HepG2 (cell line): ENCODE data around the gene PRPSAP1. TPM values are rescaled to one million over a fixed set of nuclear protein-coding genes. Genes with fewer than 3 reads are reported as not detected.

Experiments
- ATM ChIP-seq: fragments of 450-650 bp; IDR thresholded peaks from 2 replicates; pipeline ENCODE4 v1.7.1; 2017; ENCODE audit warnings: mild to moderate bottlenecking, borderline replicate concordance
- DRAP1 ChIP-seq: IDR thresholded peaks from 2 replicates; pipeline ENCODE4 v1.6.1; 2016; ENCODE audit warnings: missing genetic modification reagents, missing compliant biosample characterization
- FOXA1 ChIP-seq, 2 experiments: fragments of 450-650 bp in 1 of 2; sonication (generic) in 1 of 2; formaldehyde crosslinking in 1 of 2; IDR thresholded peaks; 2 replicates each; pipeline versions ENCODE4 v1.4.0 to v1.6.1; 2016 to 2020; ENCODE audit warnings: missing genetic modification reagents in 1 of 2
- GABPA ChIP-seq, 2 experiments: IDR thresholded peaks; 2 replicates each; pipeline ENCODE4 v1.6.1; 2011 to 2016; ENCODE audit warnings: low read depth in 2 of 2, low read length in 1 of 2, missing biosample characterization in 1 of 2, missing genetic modification characterization in 1 of 2
- HNF1B ChIP-seq: sonication (generic); formaldehyde crosslinking; IDR thresholded peaks from 2 replicates; pipeline ENCODE4 v1.5.1; 2020; ENCODE audit warnings: mild to moderate bottlenecking, moderate library complexity, missing genetic modification reagents
- KLF6 ChIP-seq: IDR thresholded peaks from 2 replicates; pipeline ENCODE4 v1.8.0; 2016; ENCODE audit warnings: missing biosample characterization, missing genetic modification reagents
- NKX3-1 ChIP-seq: sonication (generic); formaldehyde crosslinking; IDR thresholded peaks from 2 replicates; pipeline ENCODE4 v1.5.0; 2020; ENCODE audit warnings: missing genetic modification reagents
- NR2F6 ChIP-seq, 2 experiments: IDR thresholded peaks; 2 replicates each; pipeline ENCODE4 v1.6.1; 2016; ENCODE audit warnings: antibody characterized with exemption in 1 of 2, mild to moderate bottlenecking in 1 of 2
- SIX4 ChIP-seq: sonication (generic); formaldehyde crosslinking; IDR thresholded peaks from 2 replicates; pipeline ENCODE4 v1.4.0; 2020; ENCODE audit warnings: missing genetic modification reagents
- SMC3 ChIP-seq: IDR thresholded peaks from 2 replicates; pipeline ENCODE4 v1.6.1; 2011; ENCODE audit warnings: low read length, improper control_type of control experiment
- SP4 ChIP-seq: sonication (generic); formaldehyde crosslinking; IDR thresholded peaks from 2 replicates; pipeline ENCODE4 v1.8.1; 2023; ENCODE audit warnings: mild to moderate bottlenecking, missing genetic modification reagents
- SRSF4 ChIP-seq: fragments of 200-400 bp; formaldehyde crosslinking; IDR thresholded peaks from one replicate; pipeline ENCODE4 v1.6.1; 2018; ENCODE audit warnings: mild to moderate bottlenecking, low read depth, low read length, moderate library complexity; ENCODE audit not compliant: poor library complexity, severe bottlenecking
- TRIM22 ChIP-seq: fragments of 450-650 bp; IDR thresholded peaks from 2 replicates; pipeline ENCODE4 v1.6.1; 2017
- YEATS2 ChIP-seq: sonication (generic); formaldehyde crosslinking; IDR thresholded peaks from 2 replicates; pipeline ENCODE4 v1.4.0; 2020; ENCODE audit warnings: missing genetic modification reagents, borderline replicate concordance
- ZBTB10 ChIP-seq: sonication (generic); formaldehyde crosslinking; IDR thresholded peaks from 2 replicates; pipeline ENCODE4 v1.4.0; 2020; ENCODE audit warnings: missing genetic modification reagents, borderline replicate concordance
- ZBTB43 ChIP-seq: sonication (generic); formaldehyde crosslinking; conservative IDR thresholded peaks from 2 replicates; pipeline ENCODE4 v1.4.0; 2020; ENCODE audit warnings: missing genetic modification reagents
- ZMYM3 ChIP-seq: sonication (generic); formaldehyde crosslinking; IDR thresholded peaks from 2 replicates; pipeline ENCODE4 v1.5.1; 2020; ENCODE audit warnings: mild to moderate bottlenecking, missing genetic modification reagents
- ZNF33B ChIP-seq: sonication (generic); formaldehyde crosslinking; IDR thresholded peaks from 2 replicates; pipeline ENCODE4 v1.5.1; 2020; ENCODE audit warnings: mild to moderate bottlenecking, missing genetic modification reagents
- ZNF761 ChIP-seq: sonication (generic); formaldehyde crosslinking; conservative IDR thresholded peaks from 2 replicates; pipeline ENCODE4 v1.4.0; 2020; ENCODE audit warnings: mild to moderate bottlenecking, missing genetic modification reagents
- ZNF839 ChIP-seq: sonication (generic); formaldehyde crosslinking; IDR thresholded peaks from 2 replicates; pipeline ENCODE4 v1.4.0; 2020; ENCODE audit warnings: missing genetic modification reagents, mild to moderate bottlenecking, borderline replicate concordance
- polyA plus RNA-seq, 8 experiments: library from polyadenylated mRNA; depleted of rRNA in 3 of 8; stranded (reverse) in 7 of 8; unstranded in 1 of 8; fragments of >200 nt; fragmentation: Illumina TruSeq in 4 of 8; extraction: Trizol in 4 of 8; gene quantifications; 2 replicates each; pipeline versions ENCODE4 v1.2.1 to v1.2.3, GENCODE V29; 2011 to 2016; ENCODE audit warnings: low read depth in 4 of 8, missing spikeins in 1 of 8, mixed read lengths in 1 of 8; ENCODE audit not compliant: insufficient read depth in 1 of 8
- total RNA-seq, 5 experiments: library from RNA; depleted of rRNA; stranded (reverse); fragments of >200 nt; fragmentation: Illumina TruSeq; extraction: Trizol; gene quantifications; 2 replicates each; pipeline ENCODE4 v1.2.3, GENCODE V29; 2016; ENCODE audit warnings: low read depth in 1 of 5

PRPSAP1 gene
- total and polyA plus RNA-seq, 2 of the 13 experiments (the other 11 are each of a cell fraction or from before 2014, with no cell fraction given): 91.1 to 314 TPM

- TF ChIP-seq HNF1B (no peak), SMC3 (no peak), ZNF33B (CRISPR knock-in tag) (peak; percentile 46; the same call in 1 of the 2 replicates), NR2F6 (IDR thresholded peaks at IDR 0.05) (no peak), NR2F6 (CRISPR knock-in tag; IDR thresholded peaks at IDR 0.05) (peak; percentile 64; the same call in 1 of the 2 replicates), ZNF839 (CRISPR knock-in tag) (no peak), ZBTB43 (peak; percentile 45), SIX4 (CRISPR knock-in tag) (peak; percentile 20; the same call in 1 of the 2 replicates), NKX3-1 (CRISPR knock-in tag) (no peak; the same call in 1 of the 2 replicates), KLF6 (CRISPR knock-in tag) (0 out of 2 replicates have a peak, but pooled peaks have one; percentile 73), FOXA1 (IDR thresholded peaks at IDR 0.05) (no peak), FOXA1 (CRISPR knock-in tag; IDR thresholded peaks at IDR 0.05) (no peak), ZBTB10 (0 out of 2 replicates have a peak, but pooled peaks have one; percentile 7), TRIM22 (no peak), YEATS2 (CRISPR knock-in tag) (no peak), ZNF761 (CRISPR knock-in tag) (no peak), ATM (no peak), SRSF4 (peak; percentile 88), ZMYM3 (CRISPR knock-in tag) (no peak), SP4 (no peak), GABPA (IDR thresholded peaks at IDR 0.05; ENCODE audit: low read depth, low read length) (no peak), GABPA (CRISPR knock-in tag; IDR thresholded peaks at IDR 0.05; ENCODE audit: low read depth) (no peak), DRAP1 (CRISPR knock-in tag) (peak; percentile 4; the same call in 1 of the 2 replicates)
Measured at GRCh38 chr17:76382803-76383545, 29.3 kb upstream of the PRPSAP1 start (continued).
